Activated T-cell treated with anti-CD3 and anti-CD28 coated beads, Interleukin-2, amount 50 U/mL, for 1 hour (primary cell): ENCODE data around the gene DCTD.
"Not testable (repeated sequence)": the region's sequence is repeated elsewhere in the genome, so short reads cannot be mapped to it uniquely, and the experiment has no call there.

Experiments used
- DNase-seq: peaks from one replicate; pipeline ENCODE4 v3.0.0-alpha.2; 2020

The DCTD gene

GRCh38 chr4:182920676-182921075 is 3.5 kb upstream of the DCTD start:
- no peak for DNase-seq

- no peak for DNase-seq
Observed at GRCh38 chr4:182918791-182919302, 1.7 kb upstream of the DCTD start.

DNA sequence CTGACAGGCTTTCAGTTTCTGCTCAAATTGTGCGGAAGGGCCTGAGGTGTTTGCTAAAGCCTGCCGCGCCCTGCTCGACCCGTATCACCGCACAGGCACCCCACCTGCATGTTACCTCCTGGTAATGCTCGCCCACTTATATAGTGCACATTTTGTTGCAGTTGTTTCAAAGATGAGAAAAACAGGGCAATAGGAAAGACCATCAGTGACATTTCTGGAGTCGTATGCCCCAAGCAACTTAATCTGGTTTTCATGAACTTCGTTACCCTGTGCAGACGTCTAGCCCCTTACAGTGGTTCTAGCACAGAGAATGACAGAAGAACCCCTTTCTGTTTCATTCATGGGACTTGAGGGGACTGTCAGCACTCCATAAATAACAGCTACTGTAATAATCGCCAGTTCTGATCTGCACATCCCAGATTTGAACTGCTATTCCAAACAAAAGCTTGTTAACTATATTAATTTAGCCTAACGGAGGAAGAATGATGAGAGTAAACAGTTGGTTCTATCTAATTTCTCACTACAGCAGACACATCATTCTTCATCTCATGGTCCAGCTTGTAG is 940 bp upstream of the DCTD start:
- DNase-seq = no peak

DNA sequence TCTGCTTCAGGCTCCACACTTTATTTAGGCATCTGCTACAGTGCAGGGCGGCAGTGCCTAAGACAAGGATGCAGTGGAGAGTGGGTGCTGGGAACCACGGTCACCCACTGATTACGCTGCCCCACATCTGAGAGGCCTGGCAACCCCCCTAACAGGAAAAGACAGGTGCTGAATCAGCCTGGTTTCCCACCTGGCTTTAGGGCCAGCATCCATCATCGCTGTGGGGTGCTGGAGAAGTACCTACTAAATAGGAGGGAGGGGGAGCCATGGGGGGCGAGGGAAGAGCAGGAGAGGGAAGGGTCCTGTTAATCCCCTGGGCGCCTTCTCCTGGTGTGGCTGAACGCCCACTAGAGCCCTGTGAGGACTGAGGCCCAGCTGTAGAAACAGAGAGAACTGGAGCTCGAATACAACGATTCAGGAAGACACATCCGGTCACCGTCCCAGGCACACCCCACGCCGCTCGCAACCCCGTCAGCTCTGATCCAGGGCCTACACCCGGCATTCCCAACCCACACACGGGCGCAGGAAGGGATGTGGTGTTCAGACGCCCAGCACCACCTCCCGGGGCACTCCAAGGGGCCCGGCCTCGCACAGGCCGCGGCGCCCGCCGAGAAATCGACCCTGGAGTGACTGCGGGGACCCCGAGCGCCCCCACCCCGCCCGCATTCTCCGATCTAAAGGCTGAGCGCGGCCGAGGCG is 554 bp downstream of the DCTD start:
- DNase-seq = no peak

- DNase-seq = no peak
Observed at GRCh38 chr4:182914357-182914756, 2.8 kb downstream of the DCTD start.

DNA sequence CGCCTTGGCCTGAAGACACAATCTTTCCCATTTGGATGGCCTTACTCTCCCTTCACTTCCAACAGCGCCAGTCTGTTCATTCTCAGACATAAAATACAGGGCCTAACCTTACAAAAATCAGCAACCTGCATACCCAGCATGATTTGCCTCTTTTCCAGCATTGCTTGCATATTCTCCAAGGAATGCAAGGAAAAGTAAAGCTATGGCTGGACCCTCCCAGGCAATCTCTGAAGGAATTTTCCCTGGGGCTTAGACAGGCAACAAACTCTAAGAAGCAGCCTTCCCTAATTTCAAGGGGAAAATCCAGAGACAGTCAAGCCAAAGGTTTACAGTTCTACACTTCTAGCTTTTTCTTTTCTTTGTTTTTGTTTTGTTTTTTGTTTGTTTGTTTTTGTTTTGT is 3.6 kb downstream of the DCTD start:
- DNase-seq = no peak

DNA sequence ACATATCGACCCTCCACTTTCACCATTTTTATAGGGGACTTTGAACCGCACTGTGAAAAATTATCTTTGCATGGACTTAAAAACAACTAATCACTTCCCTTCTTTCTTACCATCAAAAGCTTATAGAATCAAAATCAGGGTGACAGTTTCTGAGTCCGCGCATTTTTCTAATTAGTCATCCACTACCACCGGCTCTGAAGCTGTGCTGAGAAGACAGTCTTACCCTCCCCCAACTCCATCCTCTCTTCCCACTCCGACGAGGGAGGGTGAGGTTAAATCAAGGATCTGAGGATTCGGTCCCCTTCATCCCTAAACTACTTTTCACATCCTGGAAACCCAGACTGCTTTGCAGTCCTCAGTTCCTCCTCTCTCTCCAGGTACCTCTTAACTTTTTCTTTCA is 4.2 kb downstream of the DCTD start:
- DNase-seq = no peak

DNA sequence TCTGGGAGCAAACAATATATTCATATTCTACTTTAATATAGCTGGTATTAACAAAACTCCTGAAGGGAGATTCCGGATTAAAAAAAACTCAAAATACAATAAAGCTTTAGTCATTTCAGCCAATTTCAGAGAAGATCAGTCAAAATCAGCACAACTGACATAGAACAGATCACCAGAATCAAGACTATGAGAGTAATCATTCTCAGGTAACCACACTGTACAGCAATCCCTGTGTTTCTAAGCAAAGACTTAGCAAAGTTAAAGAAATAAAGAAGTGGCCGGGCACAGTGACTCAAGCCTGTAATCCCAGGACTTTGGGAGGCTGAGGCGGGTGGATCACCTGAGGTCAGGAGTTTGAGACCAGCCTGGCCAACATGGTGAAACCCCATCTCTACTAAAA is 9.1 kb downstream of the DCTD start:
- no peak for DNase-seq

- DNase-seq = no peak
Observed at GRCh38 chr4:182907396-182907795, 9.8 kb downstream of the DCTD start.

DNA sequence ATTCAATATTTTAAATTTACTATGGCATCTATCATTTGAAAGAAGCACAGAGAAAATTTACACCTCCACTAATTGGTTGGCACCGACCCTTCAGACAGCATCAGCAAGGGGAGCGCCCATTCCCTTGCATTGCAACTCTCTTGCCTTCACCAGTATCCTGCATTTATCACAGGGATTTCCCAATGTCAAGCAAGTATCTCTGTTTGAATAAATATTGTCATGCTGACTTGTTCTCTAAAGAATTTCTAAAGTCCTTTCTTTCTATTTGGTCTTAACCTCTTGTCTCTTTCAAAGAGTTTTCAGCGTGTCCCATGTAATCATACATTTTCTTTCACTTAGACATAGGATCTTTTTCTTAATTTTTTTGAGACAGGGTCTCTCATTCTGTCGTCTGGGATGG is 10.4 kb downstream of the DCTD start:
- no peak for DNase-seq

DNA sequence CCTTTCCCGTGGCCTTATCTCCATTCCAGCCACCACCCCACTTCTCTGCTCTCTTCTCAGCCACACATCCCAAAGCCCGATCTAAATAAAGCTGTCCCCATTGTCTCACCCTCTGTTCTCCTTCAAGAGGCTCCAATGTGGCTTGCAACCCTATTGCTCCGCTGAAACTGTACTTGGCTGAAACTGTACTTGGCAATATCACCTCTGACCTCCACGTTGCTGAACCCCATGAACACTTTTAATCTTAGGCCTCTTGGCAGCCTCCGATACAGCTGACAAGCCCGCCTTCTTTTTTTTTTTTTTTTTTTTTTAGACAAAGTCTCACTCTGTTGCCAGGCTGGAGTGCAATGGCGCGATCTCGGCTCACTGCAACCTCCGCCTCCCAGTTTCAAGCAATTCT is 12.1 kb downstream of the DCTD start:
- no peak for DNase-seq

GRCh38 chr4:182904211-182904761 is 12.9 kb downstream of the DCTD start:
- DNase-seq = no peak

DNA sequence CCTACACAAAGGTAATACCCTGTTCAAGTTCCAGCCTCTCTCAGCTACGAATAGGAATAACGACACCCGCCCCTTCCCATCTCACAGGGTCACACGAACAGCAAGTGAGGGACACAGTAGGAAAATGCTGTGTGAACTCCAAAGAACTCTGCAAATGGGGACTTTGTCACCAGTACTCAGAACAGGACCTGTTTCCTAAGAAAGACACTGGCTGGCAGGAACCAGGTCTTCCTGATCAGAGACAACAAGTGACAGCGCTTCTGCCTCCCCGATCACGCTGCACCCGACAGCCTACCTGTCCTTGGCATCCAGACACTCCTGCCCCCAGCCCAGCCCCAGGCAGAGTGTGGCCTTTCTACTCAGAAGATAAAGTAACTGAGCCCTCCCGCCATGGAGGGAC is 14.2 kb downstream of the DCTD start:
- no peak for DNase-seq

DNA sequence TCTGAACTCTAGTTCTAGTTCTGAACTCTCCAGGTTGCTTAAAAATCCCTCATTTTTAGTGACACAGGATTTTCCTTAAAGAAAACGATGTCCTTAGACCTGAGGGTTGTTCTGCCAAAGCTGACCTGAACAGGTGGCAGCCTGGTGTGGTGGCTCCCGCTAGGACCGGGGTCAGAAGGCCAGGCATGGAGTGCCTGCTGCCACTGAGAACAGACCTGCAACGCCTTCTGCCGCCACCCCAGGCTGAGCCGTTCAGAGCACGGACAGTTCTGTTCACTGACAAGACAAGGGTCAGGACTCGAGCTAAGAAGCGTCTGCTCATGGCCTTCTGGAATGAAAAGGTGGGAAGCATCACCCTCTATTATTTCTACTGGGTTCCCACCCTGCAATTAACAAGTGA is 15.8 kb downstream of the DCTD start:
- no peak for DNase-seq

DNA sequence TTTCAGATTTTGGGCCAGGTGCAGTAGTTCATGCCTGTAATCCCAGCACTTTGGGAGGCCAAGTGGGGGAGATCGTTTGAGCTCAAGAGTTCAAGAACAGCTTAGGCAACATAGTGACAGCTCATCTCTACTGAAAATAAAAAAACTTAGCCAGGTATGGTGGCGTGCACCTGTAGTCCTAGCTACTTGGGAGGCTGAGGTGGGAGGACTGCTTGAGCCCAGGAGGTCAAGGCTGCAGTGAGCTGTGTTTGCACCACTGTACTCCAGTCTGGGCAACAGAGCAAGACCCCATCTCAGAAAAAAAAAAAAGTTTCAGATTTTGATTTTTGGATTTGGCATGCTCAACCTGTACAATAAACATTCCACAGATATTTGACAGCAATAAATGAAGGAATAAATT is 17.2 kb downstream of the DCTD start:
- DNase-seq = not testable (repeated sequence)

DNA sequence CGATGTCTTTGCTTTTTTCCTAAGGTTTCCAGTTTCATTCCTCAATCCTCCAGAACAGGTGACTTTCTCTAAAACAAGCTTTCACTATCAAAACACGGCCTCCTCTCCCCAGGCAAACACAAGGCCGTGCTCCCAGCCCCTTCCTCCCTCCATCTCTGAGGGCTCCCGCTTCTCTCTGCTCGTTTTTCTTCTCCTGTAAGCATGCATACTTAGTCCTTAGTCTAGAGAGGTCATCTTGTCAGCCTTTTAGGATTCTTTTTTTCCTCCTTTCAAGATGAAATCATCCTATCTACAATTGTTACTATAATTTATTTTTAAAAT is 18.7 kb downstream of the DCTD start:
- no peak for DNase-seq

DNA sequence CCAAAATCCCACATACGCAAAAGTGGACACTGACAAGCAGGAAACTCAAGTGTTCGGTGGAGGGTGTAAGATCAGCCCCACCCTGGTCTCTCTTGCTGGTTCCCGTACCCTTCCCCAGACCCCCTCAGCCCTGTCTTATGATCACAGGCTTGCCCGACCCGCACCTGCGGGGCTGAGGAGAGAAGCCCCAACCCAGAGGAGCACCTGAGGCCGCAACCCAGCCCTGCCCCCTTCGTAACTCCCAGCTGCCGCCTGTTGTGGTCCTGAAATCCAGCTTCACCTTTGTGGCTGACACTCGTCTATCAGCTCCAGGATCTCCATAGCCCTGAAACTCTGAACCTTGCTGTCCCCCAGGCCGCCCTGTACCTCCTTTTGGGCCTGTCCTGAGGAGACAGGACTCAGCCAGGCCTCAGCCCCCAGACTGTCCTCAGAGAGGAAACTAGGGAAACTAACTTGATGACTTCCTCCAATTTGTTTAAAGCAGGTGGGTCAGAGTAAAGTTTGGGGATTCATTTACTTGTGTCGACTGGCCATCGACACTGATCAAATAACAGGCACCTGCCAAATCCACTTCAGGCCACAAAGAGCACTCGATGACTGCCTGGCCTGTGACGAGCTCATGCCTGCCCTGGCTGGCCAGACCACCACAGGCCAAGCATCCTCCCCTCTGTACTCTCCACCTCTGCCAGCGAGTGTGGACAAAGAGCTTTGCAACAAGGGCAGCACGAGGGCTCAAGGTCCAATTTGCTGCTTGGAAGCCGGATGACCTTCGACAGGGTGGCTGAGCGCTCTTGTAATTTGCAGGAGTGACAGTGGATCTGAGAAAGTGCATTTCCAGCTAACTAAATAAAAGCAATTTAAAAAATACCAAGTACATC is 19.3 kb downstream of the DCTD start:
- DNase-seq = no peak

- no peak for DNase-seq
Observed at GRCh38 chr4:182896421-182896820, 20.8 kb downstream of the DCTD start.

- no peak for DNase-seq
Observed at GRCh38 chr4:182895791-182896292, 21.3 kb downstream of the DCTD start.

GRCh38 chr4:182894681-182895275 is 22.4 kb downstream of the DCTD start:
- no peak for DNase-seq

GRCh38 chr4:182893474-182894080 is 23.6 kb downstream of the DCTD start:
- no peak for DNase-seq

DNA sequence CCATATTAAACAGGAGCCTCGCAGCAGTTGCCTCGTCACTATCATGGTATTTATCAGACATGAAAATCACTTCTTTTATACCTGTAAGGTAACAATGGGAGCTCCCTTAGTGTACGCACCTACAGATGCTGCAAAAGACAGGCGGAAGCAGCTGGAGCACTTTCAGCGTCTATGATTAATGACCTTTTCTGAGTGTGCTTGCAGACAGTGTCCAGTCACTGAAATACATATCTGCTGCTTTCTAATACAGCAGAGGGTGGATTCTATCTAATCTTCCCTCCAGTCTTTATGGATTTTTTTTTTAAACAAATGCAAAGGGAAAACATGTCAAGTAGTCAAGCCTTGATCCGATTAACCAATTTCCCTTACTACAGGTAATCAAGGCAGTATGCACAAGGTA is 24.1 kb downstream of the DCTD start:
- DNase-seq = no peak

DNA sequence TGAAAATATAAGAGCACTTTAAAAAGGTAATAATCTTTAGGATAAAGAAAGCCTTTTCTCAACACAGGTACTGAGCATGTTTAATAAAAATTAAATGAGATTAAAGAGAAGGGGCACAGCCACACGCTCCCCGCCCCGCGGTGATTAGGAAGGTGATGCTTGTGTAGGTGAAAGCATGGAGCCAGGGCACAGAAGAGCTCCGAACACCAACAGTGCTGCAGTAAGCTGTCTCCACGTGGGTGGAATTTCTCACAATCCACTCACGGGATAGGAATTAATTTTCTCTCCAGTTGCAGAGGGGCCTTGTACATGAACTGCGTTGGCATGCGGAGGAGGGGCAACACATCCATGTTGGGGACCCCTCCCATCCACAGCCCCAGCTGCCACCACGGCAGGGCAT is 27.0 kb downstream of the DCTD start:
- DNase-seq = no peak
